GM12878 (cell line): Measurements from ENCODE around the gene METTL13. TPM values are rescaled to one million over a fixed set of nuclear protein-coding genes. Genes with fewer than 3 reads are reported as not detected.
A peak's percentile ranks its signal among the peaks of the same experiment; 100 is the strongest.

Experiments used
- BRCA1 ChIP-seq: IDR thresholded peaks from 2 replicates; pipeline ENCODE4 v1.6.1; 2011; ENCODE audit warnings: low read depth, low read length, improper control_type of control experiment
- E2F8 ChIP-seq: fragments of 450-650 bp; IDR thresholded peaks from 2 replicates; pipeline ENCODE4 v1.6.1; 2018; ENCODE audit warnings: mild to moderate bottlenecking, low read depth, moderate library complexity; ENCODE audit not compliant: partially characterized antibody
- EZH2 ChIP-seq: IDR thresholded peaks from 2 replicates; pipeline ENCODE4 v1.6.1; 2012; ENCODE audit warnings: low read depth, mild to moderate bottlenecking, control low read depth, inconsistent platforms, low read length, borderline replicate concordance; ENCODE audit not compliant: control insufficient read depth
- FOS ChIP-seq: IDR thresholded peaks from 3 replicates; pipeline ENCODE4 v1.6.1; 2011; ENCODE audit warnings: borderline replicate concordance; ENCODE audit not compliant: insufficient read length; ENCODE audit errors: extremely low read depth
- GABPA ChIP-seq: IDR thresholded peaks from 2 replicates; pipeline ENCODE4 v1.6.1; 2014; ENCODE audit warnings: antibody characterized with exemption, low read depth, mild to moderate bottlenecking, inconsistent platforms
- HCFC1 ChIP-seq: fragments of 150-350 bp; IDR thresholded peaks from 2 replicates; pipeline ENCODE4 v1.6.1; 2014; ENCODE audit warnings: low read length
- HSF1 ChIP-seq: fragments of 150-350 bp; IDR thresholded peaks from 2 replicates; pipeline ENCODE4 v1.6.1; 2014; ENCODE audit warnings: mild to moderate bottlenecking, low read depth, low read length
- JUND ChIP-seq: IDR thresholded peaks from 2 replicates; pipeline ENCODE4 v1.6.1; 2012; ENCODE audit warnings: low read depth, mild to moderate bottlenecking, low read length, improper control_type of control experiment, moderate library complexity
- MEF2A ChIP-seq: IDR thresholded peaks from 2 replicates; pipeline ENCODE4 v1.6.1; 2011; ENCODE audit warnings: low read depth, mild to moderate bottlenecking, low read length, moderate library complexity; ENCODE audit not compliant: insufficient read depth
- MYB ChIP-seq: fragments of 150-350 bp; IDR thresholded peaks from 2 replicates; pipeline ENCODE4 v1.6.1; 2014; ENCODE audit warnings: mild to moderate bottlenecking, low read depth, low read length, borderline replicate concordance
- NR2C1 ChIP-seq: fragments of 450-650 bp; IDR thresholded peaks from 2 replicates; pipeline ENCODE4 v1.6.1; 2017; ENCODE audit warnings: antibody characterized with exemption, mild to moderate bottlenecking, moderate library complexity
- RAD21 ChIP-seq: IDR thresholded peaks from 2 replicates; pipeline ENCODE4 v1.6.1; 2011; ENCODE audit warnings: mild to moderate bottlenecking, low read depth, low read length, moderate library complexity; ENCODE audit not compliant: insufficient read depth
- TAF1 ChIP-seq: IDR thresholded peaks from 2 replicates; pipeline ENCODE4 v1.6.1; 2011; ENCODE audit warnings: mild to moderate bottlenecking, low read depth, low read length, borderline replicate concordance
- TCF12 ChIP-seq: IDR thresholded peaks from 2 replicates; pipeline ENCODE4 v1.6.1; 2011; ENCODE audit warnings: low read depth, mild to moderate bottlenecking, low read length
- ZBED1 ChIP-seq: IDR thresholded peaks from 2 replicates; pipeline ENCODE4 v1.6.1; 2016; ENCODE audit warnings: borderline replicate concordance
- ZNF207 ChIP-seq: fragments of 450-650 bp; IDR thresholded peaks from 2 replicates; pipeline ENCODE4 v1.6.1; 2014; ENCODE audit warnings: antibody characterized with exemption, mild to moderate bottlenecking, borderline replicate concordance
- ZNF24 ChIP-seq: fragments of 450-650 bp; IDR thresholded peaks from 2 replicates; pipeline ENCODE4 v1.6.1; 2017; ENCODE audit warnings: antibody characterized with exemption, mild to moderate bottlenecking
- polyA plus RNA-seq, 11 experiments: library from polyadenylated mRNA; depleted of rRNA in 4 of 11; unstranded in 6 of 11; stranded (reverse) in 5 of 11; fragments of >200 nt; fragmentation: Nextera tagmentation in 4 of 11; fragmentation: Illumina TruSeq in 1 of 11; extraction: Ambion mirVana in 4 of 11; extraction: Trizol in 1 of 11; gene quantifications; 1 replicate in 1 of 11; 2 replicates in 10 of 11; pipeline versions ENCODE4 v1.2.1 to v1.2.3, GENCODE V29; 2011 to 2016; ENCODE audit warnings: inconsistent platforms in 2 of 11, missing spikeins in 2 of 11, low read depth in 1 of 11
- total RNA-seq, 4 experiments: library from RNA; depleted of rRNA in 3 of 4; stranded (reverse); fragments of >200 nt in 3 of 4; fragmentation: Illumina TruSeq in 1 of 4; extraction: Trizol in 1 of 4; gene quantifications; 2 replicates each; pipeline versions ENCODE4 v1.2.1 to v1.2.3, GENCODE V29; 2013 to 2021
- TF ChIP-seq, protein P1 (sequence below): fragments of 450-650 bp; IDR thresholded peaks from 2 replicates; pipeline ENCODE4 v1.6.1; 2017; ENCODE audit warnings: mild to moderate bottlenecking, moderate library complexity
- TF ChIP-seq, protein P2 (sequence below): fragments of 450-650 bp; IDR thresholded peaks from 2 replicates; pipeline ENCODE4 v1.6.1; 2018; ENCODE audit warnings: borderline replicate concordance, mild to moderate bottlenecking; ENCODE audit not compliant: partially characterized antibody

METTL13 gene
- total and polyA plus RNA-seq, 10 of the 15 experiments (the other 5 are each of a cell fraction or from before 2014, with no cell fraction given), result 12.2 to 47.2 (median 35.0) TPM

DNA sequence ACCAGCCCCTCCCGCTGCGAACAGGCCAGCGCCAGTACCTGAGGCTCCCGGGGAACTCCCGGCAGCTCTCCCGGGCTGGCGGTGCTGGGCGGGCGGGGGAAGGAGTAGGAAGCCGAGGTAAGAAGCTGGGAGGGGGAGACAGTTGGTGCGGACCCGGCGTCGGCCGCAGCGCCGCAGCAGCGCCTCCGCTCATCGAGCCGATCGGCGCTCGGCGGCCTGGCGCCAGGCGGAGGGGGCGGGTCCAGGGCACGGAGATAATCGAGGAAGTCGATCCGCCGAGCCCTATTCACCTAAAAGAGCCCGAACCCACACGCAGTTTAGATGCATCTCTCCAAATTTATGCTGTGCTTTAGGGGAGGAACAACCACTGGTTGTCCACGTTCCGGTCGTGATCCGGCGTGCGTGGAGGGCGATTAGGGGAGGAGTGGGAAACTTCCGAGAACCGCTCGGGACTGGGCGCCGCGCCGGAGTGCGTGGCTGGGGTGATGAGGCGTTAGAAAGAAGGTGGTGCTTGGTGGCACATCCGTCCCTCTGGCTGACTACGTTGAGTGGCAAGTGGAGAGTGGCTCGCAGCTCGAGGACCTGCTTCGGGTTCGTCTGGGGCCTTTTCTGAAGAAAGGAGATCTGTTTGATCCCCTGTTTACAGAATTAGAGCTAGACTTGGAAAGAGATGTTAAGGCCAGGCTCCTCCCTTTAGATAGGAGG is 39.4 kb upstream of the METTL13 start, which contains the start of gene VAMP4 (continued):
- TF ChIP-seq E2F8, result no peak
- no peak; the same call in none of the 2 replicates for TF ChIP-seq JUND
- TF ChIP-seq ZNF207, result peak; percentile 91
- TF ChIP-seq TAF1, result peak; percentile 71
- peak; percentile 64 for TF ChIP-seq MEF2A
- TF ChIP-seq HCFC1, result peak; percentile 78
- TF ChIP-seq NR2C1, result peak; percentile 51; the same call in 1 of the 2 replicates
- no peak for TF ChIP-seq EZH2
- no peak for TF ChIP-seq RAD21
- TF ChIP-seq, protein P1, sequence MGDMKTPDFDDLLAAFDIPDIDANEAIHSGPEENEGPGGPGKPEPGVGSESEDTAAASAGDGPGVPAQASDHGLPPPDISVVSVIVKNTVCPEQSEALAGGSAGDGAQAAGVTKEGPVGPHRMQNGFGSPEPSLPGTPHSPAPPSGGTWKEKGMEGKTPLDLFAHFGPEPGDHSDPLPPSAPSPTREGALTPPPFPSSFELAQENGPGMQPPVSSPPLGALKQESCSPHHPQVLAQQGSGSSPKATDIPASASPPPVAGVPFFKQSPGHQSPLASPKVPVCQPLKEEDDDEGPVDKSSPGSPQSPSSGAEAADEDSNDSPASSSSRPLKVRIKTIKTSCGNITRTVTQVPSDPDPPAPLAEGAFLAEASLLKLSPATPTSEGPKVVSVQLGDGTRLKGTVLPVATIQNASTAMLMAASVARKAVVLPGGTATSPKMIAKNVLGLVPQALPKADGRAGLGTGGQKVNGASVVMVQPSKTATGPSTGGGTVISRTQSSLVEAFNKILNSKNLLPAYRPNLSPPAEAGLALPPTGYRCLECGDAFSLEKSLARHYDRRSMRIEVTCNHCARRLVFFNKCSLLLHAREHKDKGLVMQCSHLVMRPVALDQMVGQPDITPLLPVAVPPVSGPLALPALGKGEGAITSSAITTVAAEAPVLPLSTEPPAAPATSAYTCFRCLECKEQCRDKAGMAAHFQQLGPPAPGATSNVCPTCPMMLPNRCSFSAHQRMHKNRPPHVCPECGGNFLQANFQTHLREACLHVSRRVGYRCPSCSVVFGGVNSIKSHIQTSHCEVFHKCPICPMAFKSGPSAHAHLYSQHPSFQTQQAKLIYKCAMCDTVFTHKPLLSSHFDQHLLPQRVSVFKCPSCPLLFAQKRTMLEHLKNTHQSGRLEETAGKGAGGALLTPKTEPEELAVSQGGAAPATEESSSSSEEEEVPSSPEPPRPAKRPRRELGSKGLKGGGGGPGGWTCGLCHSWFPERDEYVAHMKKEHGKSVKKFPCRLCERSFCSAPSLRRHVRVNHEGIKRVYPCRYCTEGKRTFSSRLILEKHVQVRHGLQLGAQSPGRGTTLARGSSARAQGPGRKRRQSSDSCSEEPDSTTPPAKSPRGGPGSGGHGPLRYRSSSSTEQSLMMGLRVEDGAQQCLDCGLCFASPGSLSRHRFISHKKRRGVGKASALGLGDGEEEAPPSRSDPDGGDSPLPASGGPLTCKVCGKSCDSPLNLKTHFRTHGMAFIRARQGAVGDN, result peak; percentile 87; the same call in 1 of the 2 replicates
- no peak for TF ChIP-seq HSF1
- TF ChIP-seq ZBED1, result no peak
- TF ChIP-seq MYB, result no peak
- TF ChIP-seq ZNF24, result 0 out of 2 replicates have a peak, but pooled peaks have one; percentile 4
- TF ChIP-seq TCF12, result no peak
- peak; percentile 38; the same call in 1 of the 2 replicates for TF ChIP-seq GABPA
- no peak for TF ChIP-seq FOS
- TF ChIP-seq, protein P2, sequence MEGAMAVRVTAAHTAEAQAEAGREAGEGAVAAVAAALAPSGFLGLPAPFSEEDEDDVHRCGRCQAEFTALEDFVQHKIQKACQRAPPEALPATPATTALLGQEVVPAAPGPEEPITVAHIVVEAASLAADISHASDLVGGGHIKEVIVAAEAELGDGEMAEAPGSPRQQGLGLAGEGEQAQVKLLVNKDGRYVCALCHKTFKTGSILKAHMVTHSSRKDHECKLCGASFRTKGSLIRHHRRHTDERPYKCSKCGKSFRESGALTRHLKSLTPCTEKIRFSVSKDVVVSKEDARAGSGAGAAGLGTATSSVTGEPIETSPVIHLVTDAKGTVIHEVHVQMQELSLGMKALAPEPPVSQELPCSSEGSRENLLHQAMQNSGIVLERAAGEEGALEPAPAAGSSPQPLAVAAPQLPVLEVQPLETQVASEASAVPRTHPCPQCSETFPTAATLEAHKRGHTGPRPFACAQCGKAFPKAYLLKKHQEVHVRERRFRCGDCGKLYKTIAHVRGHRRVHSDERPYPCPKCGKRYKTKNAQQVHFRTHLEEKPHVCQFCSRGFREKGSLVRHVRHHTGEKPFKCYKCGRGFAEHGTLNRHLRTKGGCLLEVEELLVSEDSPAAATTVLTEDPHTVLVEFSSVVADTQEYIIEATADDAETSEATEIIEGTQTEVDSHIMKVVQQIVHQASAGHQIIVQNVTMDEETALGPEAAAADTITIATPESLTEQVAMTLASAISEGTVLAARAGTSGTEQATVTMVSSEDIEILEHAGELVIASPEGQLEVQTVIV, result peak; percentile 48
- TF ChIP-seq BRCA1, result no peak
